Dedifferentiated amniotic fluid mesenchymal stem cell (primary cell): Measurements from ENCODE around the gene TRAM2.

Experiments used
- DNase-seq: peaks from one replicate; pipeline ENCODE4 v3.0.0-alpha.2; 2016; ENCODE audit errors: extremely low spot score

The TRAM2 gene

GRCh38 chr6:52527436-52527835 is 49.4 kb downstream of the TRAM2 start:
- DNase-seq, result no peak

- no peak for DNase-seq
Observed at GRCh38 chr6:52526634-52527033, 50.2 kb downstream of the TRAM2 start.

DNA sequence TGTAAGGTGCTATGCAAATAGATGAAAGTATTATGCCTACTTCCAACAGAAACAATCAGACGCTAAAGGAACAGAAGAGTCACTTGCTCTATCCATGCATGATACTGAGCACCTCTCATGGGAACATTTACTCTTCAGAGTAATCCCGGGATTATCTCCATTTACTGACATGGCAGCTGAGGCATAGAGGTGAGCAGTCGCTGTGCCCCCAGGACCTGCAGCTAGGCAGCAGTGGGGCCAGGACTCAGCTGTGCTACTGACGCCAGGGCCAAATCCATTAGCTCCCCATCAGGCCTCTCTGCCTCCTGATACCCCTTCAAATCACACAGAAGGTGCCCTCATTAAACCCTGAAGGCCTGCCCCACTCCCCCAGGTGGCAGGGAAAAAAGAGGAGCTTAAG is 51.9 kb downstream of the TRAM2 start:
- DNase-seq, result no peak

GRCh38 chr6:52523378-52524142 is 53.3 kb downstream of the TRAM2 start:
- no peak for DNase-seq

GRCh38 chr6:52522655-52523054 is 54.2 kb downstream of the TRAM2 start:
- no peak for DNase-seq

- peak; percentile 52 for DNase-seq
Observed at GRCh38 chr6:52522151-52522626, 54.7 kb downstream of the TRAM2 start.

- DNase-seq, result no peak
Observed at GRCh38 chr6:52519618-52520017, 57.2 kb downstream of the TRAM2 start.

DNA sequence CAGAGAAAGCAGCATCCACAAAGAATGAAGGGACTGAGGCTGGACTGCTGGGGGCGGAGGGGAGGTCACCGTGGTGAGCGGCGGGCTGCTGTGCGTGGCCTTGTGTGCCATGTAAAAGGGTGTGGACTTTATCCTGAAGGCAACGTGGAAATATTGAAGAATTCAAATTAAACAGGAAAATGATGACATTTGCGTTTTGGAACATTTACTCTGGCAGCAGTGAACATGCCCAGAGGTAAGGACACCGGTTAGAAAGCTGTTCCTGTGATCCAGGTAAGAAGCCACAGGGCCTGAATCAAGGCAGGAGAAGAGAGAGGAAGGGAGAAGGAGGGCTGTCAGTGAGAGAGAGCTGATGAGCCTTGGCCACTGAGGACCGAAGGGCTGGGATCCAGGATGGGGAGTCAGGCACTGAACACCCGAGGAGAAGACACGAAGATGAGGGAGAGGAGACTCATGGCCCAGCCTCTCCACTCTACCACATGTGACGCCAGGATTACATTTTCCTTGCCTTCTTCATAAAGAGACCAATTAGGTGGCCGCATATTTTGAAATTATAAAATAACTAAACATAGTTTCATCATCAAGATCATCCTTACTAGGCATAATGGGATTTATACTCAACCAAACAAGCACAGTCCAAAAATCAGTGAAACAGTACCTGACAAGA is 58.4 kb downstream of the TRAM2 start:
- DNase-seq, result no peak

GRCh38 chr6:52517502-52518278 is 59.2 kb downstream of the TRAM2 start:
- DNase-seq, result peak; percentile 92

DNA sequence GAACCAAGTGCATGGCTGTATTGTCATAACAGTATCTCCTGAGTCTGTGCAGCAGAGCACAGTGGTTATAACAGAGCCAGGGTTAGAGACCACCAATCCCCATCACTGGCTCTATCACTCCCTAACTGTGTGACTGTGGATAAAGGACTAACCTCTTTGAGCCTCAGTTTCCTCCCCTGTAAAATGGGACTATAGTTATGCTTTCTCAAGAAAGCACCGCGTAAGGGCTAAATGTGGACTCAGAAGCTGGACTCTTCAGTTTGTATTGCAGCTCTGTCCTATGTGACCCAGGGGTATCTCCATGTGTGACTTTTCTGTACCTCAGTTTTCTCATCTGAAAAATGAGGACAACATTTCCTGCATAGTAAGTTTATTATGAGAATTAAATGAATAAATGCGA is 59.9 kb downstream of the TRAM2 start:
- no peak for DNase-seq

- DNase-seq, result no peak
Observed at GRCh38 chr6:52516269-52516668, 60.6 kb downstream of the TRAM2 start.

DNA sequence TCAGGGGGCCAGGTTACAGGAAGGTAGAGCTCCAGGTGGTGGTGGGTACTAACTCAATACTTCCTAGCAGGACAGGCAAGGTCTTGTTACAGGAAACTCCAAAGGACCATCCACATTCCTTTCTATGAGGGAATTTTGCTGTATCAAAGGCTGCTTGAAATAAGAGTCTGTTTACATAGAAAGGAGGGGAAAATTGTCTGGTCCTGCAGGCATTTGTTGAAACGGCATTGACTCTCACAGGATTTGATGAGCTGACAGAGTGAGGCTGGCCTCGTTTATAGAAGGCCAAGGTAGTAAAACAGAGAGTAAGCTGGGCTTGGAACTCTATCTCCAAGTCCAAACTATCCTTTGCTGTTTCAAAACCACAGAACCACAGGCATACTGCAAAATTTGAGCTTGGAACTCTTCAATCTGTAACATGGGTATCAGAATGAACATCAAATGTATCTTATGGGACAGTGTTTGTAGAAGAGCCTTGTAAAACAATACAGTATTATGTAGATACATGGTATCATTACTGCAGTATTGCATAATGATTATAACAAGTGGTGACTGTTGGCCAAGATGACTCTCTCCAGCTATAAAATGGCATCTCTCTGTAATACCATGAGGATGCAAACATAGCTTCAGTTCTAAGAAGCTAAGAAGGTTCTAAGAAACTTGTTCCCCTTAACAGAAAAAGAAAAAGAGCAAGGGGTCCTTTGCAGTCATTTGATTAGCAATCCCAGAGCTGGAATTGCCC is 61.5 kb downstream of the TRAM2 start:
- DNase-seq, result no peak

GRCh38 chr6:52514514-52514913 is 62.3 kb downstream of the TRAM2 start:
- DNase-seq, result no peak

- DNase-seq, result no peak
Observed at GRCh38 chr6:52513896-52514295, 63.0 kb downstream of the TRAM2 start.

DNA sequence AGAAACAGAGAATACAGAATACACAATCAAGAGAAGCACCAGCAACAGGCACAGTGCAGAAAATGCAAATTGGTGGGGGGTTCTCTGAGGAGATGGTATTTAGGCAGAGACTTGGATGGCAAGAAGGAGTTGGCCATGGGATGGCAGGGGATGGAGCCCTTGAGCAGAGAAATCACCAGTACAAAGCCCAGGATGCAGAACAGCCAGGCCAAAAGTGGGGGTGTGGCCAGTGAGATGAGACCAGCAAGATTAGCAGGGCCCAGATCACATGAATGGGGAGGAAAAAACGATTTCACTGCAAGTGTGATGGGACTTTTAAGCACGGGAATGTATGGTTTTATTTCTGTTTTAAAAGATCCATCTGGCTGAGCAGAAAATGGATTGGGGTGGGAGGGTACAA is 63.4 kb downstream of the TRAM2 start:
- no peak for DNase-seq

GRCh38 chr6:52512199-52512598 is 64.7 kb downstream of the TRAM2 start:
- DNase-seq, result peak; percentile 79

GRCh38 chr6:52511572-52512151 is 65.2 kb downstream of the TRAM2 start:
- no peak for DNase-seq

GRCh38 chr6:52511163-52511562 is 65.7 kb downstream of the TRAM2 start:
- no peak for DNase-seq

DNA sequence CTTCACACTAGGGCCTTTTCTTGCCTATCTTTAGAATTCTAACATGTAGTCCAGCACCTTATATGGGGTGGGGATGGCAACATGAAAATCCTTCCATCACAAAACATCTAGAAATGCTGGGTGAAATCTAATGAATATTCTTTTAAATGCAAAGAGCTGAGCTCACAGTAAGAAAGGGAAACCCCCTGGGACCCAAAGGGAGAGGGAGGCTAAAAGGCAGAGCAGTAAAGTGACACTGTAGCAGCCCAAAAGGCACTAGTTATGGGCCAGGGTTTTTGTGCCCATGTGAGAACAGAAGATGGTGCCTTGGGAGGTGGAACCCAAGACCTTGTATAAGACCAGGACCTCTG is 66.7 kb downstream of the TRAM2 start:
- no peak for DNase-seq

- DNase-seq, result no peak
Observed at GRCh38 chr6:52509281-52510212, 67.3 kb downstream of the TRAM2 start.
